Neuron (in vitro differentiated cells): ENCODE measurements around the gene DPYD.

ENCODE experiments used
- H2AFZ ChIP-seq: one replicate; pipeline ENCODE4 v1.6.1; 2013; ENCODE audit warnings: low read depth, mild to moderate bottlenecking, inconsistent platforms, low read length, moderate library complexity
- H3K27me3 ChIP-seq: one replicate; pipeline ENCODE4 v1.6.1; 2013; ENCODE audit warnings: low read length; ENCODE audit not compliant: insufficient read depth
- H3K36me3 ChIP-seq: one replicate; pipeline ENCODE4 v1.6.1; 2013; ENCODE audit warnings: low read length; ENCODE audit not compliant: insufficient read depth
- H3K4me1 ChIP-seq: one replicate; pipeline ENCODE4 v1.6.1; 2013; ENCODE audit warnings: low read length; ENCODE audit not compliant: insufficient read depth
- H3K4me3 ChIP-seq: 2 replicates; pipeline ENCODE4 v1.5.1; 2013; ENCODE audit warnings: mild to moderate bottlenecking, low read length, moderate library complexity
- H3K9me3 ChIP-seq: one replicate; pipeline ENCODE4 v1.6.1; 2013; ENCODE audit warnings: low read length

The DPYD gene

DNA sequence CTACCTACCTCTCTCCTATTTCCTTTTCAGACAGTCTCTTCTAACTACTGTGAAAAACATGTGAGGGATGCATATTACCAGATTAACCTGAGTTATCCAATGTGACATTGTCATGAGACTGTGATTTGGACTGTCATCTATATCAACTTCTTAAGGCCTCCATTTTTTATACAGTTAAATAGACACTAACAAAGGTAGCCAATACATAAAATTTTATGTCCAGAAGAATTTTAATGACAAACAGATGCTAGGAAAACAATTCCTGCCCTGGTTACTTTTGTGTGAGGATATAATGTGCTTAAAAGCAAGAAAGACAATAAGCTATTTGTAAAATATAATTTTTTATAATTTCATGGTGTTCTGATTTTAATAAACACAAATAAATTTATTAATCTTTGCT is 136.2 kb downstream of the DPYD start:
- Histone ChIP-seq H3K4me1 (no peaks in the 10 kb centered on the region), H3K4me3 (no peak overlapping the region), H3K27me3 (no peaks in the 10 kb centered on the region), H2AFZ (no peak overlapping the region), H3K36me3 (no peaks in the 10 kb centered on the region), H3K9me3 (peaks cover 2% of the 10 kb centered on the region)

DNA sequence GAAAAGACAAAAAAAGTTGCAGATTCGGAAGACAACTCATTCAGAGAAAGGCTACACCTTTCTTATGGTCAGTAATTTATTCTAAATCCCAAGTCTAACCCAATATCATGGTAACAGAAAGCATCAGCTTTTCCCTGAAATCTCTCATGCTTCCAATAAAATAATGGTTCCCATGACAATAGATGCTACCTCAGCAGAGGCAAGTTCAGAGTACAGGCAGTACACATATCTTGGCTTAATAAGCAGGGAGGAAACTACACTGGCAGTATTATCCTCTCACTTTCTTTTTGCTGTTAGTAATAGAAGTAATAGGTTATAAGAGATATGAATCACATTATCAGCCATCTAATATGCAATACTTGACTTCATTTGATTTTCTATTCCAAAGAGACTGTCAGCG is 137.1 kb downstream of the DPYD start:
- H3K36me3 ChIP-seq = no peaks in the 10 kb centered on the region
- no peaks in the 10 kb centered on the region for H3K4me1 ChIP-seq
- peaks cover 2% of the 10 kb centered on the region for H3K9me3 ChIP-seq
- H2AFZ ChIP-seq = no peak overlapping the region
- no peak overlapping the region for H3K4me3 ChIP-seq
- H3K27me3 ChIP-seq = no peaks in the 10 kb centered on the region

DNA sequence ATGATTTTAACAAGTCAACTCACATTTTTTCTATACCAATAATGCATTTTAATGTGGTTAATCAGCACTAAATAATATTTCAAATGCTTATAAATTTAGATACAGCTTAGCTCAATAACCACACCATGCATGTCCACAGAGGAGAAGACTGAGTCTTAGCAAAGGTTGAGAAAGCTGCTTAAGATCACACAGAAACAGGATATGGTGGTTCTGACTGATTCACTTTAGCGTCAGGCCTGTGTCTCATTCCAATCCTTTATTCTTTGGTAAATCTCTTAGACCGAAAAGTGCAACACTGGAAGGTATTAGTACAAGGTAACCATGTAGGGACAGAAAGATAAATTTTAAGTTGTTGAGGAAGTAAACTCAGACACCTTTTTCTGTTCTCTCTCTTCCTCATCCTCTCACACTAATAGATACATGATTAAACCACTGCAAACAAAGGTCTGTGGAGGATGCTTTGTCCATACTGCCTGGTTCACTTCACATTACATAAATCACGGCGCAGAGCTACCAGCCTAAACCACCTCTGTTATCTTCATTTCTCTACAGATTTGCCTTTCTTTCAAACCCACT is 139.0 kb downstream of the DPYD start:
- H3K9me3 ChIP-seq = peaks cover 2% of the 10 kb centered on the region

DNA sequence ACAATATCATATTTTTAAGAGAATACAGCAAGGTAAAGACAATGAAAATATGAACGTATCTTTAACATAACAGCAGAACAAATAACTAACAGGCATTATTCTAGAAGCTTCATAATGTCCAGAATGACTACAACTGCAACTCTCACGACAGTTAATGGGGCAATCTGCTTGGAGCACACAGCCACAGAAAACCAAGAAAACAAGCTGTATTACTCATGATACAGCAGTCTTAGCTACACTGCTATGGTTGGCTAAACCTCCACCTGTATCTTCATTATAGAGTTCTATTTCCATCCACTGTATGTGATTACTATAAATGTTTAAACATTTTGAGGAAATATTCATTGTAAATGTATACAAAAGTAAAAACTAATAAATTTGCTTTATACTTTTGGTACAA is 139.9 kb downstream of the DPYD start:
- no peak overlapping the region for H2AFZ ChIP-seq
- H3K27me3 ChIP-seq = no peaks in the 10 kb centered on the region
- H3K9me3 ChIP-seq = peaks cover 2% of the 10 kb centered on the region
- H3K36me3 ChIP-seq = no peaks in the 10 kb centered on the region
- H3K4me1 ChIP-seq = no peaks in the 10 kb centered on the region
- no peak overlapping the region for H3K4me3 ChIP-seq

More for the DNA sequence above, 139.0 kb downstream of the DPYD start:
- Histone ChIP-seq H3K27me3 (no peaks in the 10 kb centered on the region), H3K36me3 (no peaks in the 10 kb centered on the region), H2AFZ (no peak overlapping the region), H3K4me1 (no peaks in the 10 kb centered on the region), H3K4me3 (no peak overlapping the region)

DNA sequence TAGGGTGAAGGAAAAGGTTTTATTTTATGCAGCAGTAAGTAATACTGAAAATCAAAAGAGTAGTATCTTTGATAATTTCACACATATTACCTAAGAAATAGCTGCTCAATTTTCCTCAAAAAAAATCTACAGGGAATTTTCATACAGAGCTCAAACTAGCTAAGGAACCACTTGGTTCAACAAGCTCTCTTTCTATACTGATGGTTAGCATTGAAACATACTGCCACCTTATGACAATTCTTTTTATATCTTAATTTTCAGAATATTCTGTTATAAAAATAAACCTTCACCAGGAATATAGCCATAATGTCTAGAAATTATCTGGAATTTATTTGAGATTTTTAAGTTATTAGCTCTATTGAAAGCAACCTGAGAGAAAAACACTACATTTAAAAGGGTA is 142.1 kb downstream of the DPYD start:
- Histone ChIP-seq H3K27me3 (no peaks in the 10 kb centered on the region), H3K9me3 (peaks cover 2% of the 10 kb centered on the region), H3K36me3 (no peaks in the 10 kb centered on the region), H3K4me1 (no peaks in the 10 kb centered on the region), H3K4me3 (no peak overlapping the region), H2AFZ (no peak overlapping the region)

DNA sequence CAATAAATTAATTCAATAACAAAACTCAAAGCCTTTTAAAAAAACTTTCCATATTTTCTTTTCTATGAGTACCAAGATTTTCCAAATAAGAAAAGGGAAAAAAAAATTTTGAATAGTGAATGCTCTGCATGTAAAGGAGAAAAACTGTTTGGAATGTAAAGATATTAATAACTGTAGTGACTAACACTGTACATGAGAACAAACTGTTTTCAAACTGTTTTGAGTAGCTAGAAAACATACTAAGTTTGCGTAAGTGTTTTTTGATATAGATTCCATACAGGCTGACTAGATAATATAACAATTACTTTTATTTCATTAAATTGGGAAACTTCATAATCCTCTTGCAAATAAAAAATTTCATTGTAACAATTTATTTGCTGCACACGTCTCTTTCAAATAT is 150.5 kb downstream of the DPYD start:
- no peak overlapping the region for H2AFZ ChIP-seq
- no peaks in the 10 kb centered on the region for H3K4me1 ChIP-seq
- no peaks in the 10 kb centered on the region for H3K27me3 ChIP-seq
- no peak overlapping the region for H3K4me3 ChIP-seq
- H3K36me3 ChIP-seq = no peaks in the 10 kb centered on the region
- H3K9me3 ChIP-seq = peaks cover 3% of the 10 kb centered on the region

DNA sequence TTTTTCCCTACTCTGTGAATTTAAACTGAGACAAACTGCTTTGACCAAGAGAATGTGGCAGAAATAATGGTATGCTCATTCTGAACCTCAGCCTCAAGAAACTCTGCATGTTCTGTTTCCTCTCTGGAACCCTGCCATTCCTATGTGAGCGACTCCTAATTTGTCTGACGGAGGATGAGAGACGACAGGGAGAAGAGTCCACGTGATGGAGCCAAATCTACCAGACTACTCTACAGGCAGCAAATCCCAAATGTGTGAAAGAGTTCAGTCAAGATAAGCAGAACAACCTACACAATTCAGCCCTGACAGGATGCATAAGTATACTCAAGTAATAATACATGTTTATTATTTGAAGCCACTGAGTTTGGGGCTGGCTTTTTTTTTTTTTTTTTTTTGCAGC is 153.5 kb downstream of the DPYD start:
- Histone ChIP-seq H2AFZ (no peak overlapping the region), H3K4me3 (no peak overlapping the region), H3K9me3 (no peaks in the 10 kb centered on the region), H3K27me3 (no peaks in the 10 kb centered on the region), H3K36me3 (no peaks in the 10 kb centered on the region), H3K4me1 (no peaks in the 10 kb centered on the region)

DNA sequence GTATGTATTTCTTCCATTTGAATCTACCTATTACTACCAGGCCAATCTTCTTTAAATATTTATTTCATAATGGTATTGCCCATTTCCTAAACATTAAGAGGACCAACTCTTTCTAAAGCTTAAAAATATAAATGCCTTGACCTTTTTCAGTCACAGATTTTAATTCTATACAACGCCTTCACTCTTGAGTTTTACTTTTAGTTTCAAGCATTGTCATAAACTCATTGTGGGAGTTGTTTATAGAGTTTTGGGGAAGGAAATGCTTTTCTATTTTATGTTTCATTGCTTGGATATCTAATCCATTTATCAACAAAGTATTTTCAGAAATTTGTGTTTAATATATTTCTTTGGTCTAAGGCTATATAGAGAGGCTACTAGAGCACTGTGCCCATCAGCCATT is 155.8 kb downstream of the DPYD start:
- H3K36me3 ChIP-seq = no peaks in the 10 kb centered on the region
- no peak overlapping the region for H3K4me3 ChIP-seq
- no peaks in the 10 kb centered on the region for H3K9me3 ChIP-seq

DNA sequence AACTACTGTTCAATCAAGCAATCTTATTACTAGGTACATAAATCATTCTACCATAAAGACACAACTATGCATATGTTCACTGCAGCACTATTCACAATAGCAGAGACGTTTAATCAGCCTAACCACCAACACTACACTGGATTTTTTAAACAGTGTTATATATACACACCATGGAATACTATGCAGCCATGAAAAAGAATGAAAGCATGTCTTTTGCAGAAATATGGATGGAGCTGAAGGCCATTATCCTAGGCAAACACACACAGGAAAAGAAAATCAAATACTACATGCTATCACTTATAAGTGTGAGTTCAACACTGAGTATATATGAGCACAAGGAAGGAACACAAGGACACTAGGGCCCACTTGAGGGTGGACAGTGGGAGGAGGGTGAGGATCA is 159.2 kb downstream of the DPYD start:
- Histone ChIP-seq H3K4me1 (no peaks in the 10 kb centered on the region), H3K36me3 (no peaks in the 10 kb centered on the region), H3K4me3 (no peak overlapping the region)

More for the DNA sequence above, 155.8 kb downstream of the DPYD start:
- H3K4me1 ChIP-seq = no peaks in the 10 kb centered on the region
- H2AFZ ChIP-seq = no peak overlapping the region
- H3K27me3 ChIP-seq = no peaks in the 10 kb centered on the region

DNA sequence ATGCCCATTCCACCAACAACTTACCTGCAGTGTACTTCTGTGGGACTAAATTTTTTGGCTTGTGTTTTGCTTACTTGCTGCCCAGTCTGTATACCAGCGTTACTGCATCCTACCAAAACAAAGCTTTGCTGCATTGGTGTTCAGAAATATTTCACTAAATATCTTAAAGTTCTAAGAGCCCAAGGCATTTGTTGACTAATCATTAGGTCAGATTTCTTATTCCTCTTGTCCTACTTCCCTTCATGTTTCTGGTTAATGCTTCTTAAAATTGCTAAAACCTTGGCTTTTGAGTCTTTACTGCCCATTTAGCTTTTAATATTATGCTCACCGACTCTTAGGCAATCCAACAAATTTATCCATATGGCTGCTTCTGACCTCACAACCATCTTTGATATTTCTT is 161.8 kb downstream of the DPYD start:
- no peak overlapping the region for H2AFZ ChIP-seq
- no peaks in the 10 kb centered on the region for H3K4me1 ChIP-seq
- H3K36me3 ChIP-seq = no peaks in the 10 kb centered on the region
- H3K27me3 ChIP-seq = no peaks in the 10 kb centered on the region
- no peaks in the 10 kb centered on the region for H3K9me3 ChIP-seq
- H3K4me3 ChIP-seq = no peak overlapping the region

More for the DNA sequence above, 159.2 kb downstream of the DPYD start:
- Histone ChIP-seq H3K9me3 (no peaks in the 10 kb centered on the region), H3K27me3 (no peaks in the 10 kb centered on the region), H2AFZ (no peak overlapping the region)

DNA sequence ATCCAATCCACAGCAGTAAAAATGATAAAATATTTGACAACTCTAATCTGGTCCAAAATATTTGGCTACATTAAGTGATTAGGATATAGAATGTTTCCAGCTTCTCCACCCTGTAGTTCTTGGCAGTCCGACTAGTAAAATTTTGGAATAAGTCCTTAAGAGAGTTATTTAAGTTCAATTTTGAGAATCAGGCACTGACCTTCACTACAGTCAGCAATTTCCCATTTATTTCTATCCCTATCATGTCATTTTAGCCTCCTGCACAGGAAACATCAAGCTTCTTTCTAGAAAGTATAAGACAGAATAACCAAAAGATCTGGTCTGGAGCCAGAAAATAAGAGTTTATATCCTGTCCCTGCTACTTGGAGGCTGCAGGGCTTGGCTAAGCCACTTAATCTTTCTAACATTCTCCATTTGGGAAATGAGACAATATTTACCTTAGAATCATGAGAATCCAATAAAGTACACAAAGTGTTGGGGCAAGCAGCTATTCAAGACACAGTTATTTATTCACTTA is 162.2 kb downstream of the DPYD start:
- Histone ChIP-seq H2AFZ (no peak overlapping the region), H3K4me3 (no peak overlapping the region), H3K36me3 (no peaks in the 10 kb centered on the region), H3K27me3 (no peaks in the 10 kb centered on the region), H3K9me3 (no peaks in the 10 kb centered on the region), H3K4me1 (no peaks in the 10 kb centered on the region)

DNA sequence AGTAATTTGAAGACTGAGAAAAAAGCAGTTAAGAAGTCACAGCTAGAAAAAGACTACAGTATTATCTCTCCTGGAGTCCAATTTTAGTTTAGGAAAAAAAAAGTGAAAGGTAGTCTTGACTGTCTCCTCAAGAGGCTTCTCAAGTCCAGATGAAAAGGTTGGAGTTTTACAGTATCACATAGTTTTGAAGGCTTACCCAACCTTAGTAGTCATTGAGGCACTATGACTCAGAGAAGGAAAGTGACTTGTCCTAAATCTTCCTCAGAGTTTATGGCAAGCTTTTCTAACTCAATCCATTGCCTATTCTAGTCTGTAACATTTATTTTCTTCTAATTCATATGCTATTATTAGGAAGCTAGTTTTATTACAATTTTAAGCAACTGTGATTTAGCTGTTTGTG is 174.9 kb downstream of the DPYD start:
- no peaks in the 10 kb centered on the region for H3K27me3 ChIP-seq
- no peak overlapping the region for H3K4me3 ChIP-seq
- no peak overlapping the region for H2AFZ ChIP-seq
- H3K36me3 ChIP-seq = no peaks in the 10 kb centered on the region
- H3K4me1 ChIP-seq = peaks cover 10% of the 10 kb centered on the region
- H3K9me3 ChIP-seq = no peaks in the 10 kb centered on the region

DNA sequence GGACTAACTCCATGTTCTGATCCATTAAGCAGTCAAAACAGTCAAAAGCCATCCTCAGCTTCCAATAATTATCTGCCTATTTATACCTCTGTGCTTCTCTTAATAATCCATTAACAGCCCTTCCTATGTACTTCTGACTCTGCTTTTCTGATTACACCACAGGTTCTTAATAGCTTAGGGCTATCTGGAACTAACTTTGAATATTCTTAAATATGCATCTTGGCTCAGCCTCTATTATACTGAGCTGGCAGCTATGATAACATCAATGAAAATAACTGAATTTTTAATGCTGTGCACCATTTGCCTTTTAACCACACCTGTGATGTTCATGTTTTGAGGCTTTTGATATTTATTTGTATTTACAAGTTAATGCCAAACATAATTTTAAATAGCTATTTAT is 175.9 kb downstream of the DPYD start:
- H3K9me3 ChIP-seq = no peaks in the 10 kb centered on the region
- H3K4me1 ChIP-seq = peaks cover 15% of the 10 kb centered on the region
- H3K4me3 ChIP-seq = no peak overlapping the region
- H2AFZ ChIP-seq = no peak overlapping the region
- no peaks in the 10 kb centered on the region for H3K36me3 ChIP-seq
- H3K27me3 ChIP-seq = no peaks in the 10 kb centered on the region

DNA sequence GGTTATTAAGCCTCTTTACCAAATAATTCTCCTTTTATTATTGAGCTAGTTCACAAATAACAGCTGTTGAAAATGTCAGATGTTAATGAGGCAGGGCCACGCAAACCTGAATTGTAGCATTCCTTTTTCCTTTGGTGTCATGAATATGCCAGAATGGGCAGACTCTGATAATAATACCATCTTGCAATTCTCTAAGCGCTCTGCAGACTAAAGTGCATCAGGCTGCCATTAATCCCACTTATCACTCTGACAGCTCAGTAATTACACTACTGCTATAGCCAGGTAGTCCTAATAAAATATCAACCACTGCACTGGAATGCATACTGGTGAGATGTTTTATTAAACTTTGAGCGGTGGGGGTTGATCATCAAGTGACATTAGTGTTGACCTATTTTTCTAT is 177.7 kb downstream of the DPYD start:
- Histone ChIP-seq H3K9me3 (no peaks in the 10 kb centered on the region), H3K4me3 (no peak overlapping the region), H3K36me3 (no peaks in the 10 kb centered on the region), H2AFZ (no peak overlapping the region), H3K4me1 (peaks cover 19% of the 10 kb centered on the region), H3K27me3 (no peaks in the 10 kb centered on the region)
